Stomach (tissue), 4 donors: ENCODE measurements around the gene CDH5.

Experiments
- POLR2A ChIP-seq, 4 donors: fragments of 450-650 bp; IDR thresholded peaks; one replicate each; pipeline ENCODE4 v1.6.1; 2016; ENCODE audit warnings: antibody characterized with exemption in 4 of 4, control low read depth in 2 of 4, mild to moderate bottlenecking in 1 of 4, moderate library complexity in 1 of 4
- POLR2AphosphoS5 ChIP-seq, 3 donors: sonication (generic); formaldehyde crosslinking; IDR thresholded peaks; one replicate each; pipeline ENCODE4 v1.6.1; 2016; ENCODE audit warnings: antibody characterized with exemption in 3 of 3
- TF ChIP-seq, protein P1 (sequence below), 7 experiments: fragments of 450-650 bp in 4 of 7; fragments of 200-600 bp in 3 of 7; sonication (generic) in 3 of 7; IDR thresholded peaks; one replicate each; pipeline ENCODE4 v1.5.1; 2016 to 2019; ENCODE audit warnings: antibody characterized with exemption in 7 of 7, control low read depth in 2 of 7, mild to moderate bottlenecking in 1 of 7

GRCh38 chr16:66388350-66389139 lies 22.1 kb downstream of the CDH5 start:
- TF ChIP-seq, protein P1, sequence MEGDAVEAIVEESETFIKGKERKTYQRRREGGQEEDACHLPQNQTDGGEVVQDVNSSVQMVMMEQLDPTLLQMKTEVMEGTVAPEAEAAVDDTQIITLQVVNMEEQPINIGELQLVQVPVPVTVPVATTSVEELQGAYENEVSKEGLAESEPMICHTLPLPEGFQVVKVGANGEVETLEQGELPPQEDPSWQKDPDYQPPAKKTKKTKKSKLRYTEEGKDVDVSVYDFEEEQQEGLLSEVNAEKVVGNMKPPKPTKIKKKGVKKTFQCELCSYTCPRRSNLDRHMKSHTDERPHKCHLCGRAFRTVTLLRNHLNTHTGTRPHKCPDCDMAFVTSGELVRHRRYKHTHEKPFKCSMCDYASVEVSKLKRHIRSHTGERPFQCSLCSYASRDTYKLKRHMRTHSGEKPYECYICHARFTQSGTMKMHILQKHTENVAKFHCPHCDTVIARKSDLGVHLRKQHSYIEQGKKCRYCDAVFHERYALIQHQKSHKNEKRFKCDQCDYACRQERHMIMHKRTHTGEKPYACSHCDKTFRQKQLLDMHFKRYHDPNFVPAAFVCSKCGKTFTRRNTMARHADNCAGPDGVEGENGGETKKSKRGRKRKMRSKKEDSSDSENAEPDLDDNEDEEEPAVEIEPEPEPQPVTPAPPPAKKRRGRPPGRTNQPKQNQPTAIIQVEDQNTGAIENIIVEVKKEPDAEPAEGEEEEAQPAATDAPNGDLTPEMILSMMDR (IDR thresholded peaks at IDR 0.05) = no peak
- TF ChIP-seq POLR2A (IDR thresholded peaks at IDR 0.05) (no peak), POLR2AphosphoS5 (IDR thresholded peaks at IDR 0.05) (no peak)
